Measurements from ENCODE around the gene NPC1.

DNA sequence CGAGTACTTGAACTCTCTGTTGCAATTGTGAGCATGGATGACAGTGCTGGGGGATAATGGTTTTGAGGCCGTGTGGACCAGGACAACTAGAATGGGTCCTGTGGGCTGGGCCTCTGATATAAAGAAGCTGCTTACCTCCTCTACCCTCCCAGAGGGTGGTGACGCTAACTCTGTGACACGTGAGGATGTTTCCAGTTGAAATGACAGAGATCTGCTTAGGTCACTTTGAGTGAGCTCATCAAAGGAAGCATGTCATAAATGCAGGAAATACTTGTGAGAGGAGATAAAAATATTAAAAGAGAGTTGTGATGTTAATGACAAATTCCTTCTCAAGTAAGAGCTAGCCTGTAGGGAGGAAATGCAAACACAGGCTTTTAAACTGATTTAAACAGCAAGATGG lies 66.6 kb downstream of the NPC1 start:
- TF ChIP-seq, protein P1, sequence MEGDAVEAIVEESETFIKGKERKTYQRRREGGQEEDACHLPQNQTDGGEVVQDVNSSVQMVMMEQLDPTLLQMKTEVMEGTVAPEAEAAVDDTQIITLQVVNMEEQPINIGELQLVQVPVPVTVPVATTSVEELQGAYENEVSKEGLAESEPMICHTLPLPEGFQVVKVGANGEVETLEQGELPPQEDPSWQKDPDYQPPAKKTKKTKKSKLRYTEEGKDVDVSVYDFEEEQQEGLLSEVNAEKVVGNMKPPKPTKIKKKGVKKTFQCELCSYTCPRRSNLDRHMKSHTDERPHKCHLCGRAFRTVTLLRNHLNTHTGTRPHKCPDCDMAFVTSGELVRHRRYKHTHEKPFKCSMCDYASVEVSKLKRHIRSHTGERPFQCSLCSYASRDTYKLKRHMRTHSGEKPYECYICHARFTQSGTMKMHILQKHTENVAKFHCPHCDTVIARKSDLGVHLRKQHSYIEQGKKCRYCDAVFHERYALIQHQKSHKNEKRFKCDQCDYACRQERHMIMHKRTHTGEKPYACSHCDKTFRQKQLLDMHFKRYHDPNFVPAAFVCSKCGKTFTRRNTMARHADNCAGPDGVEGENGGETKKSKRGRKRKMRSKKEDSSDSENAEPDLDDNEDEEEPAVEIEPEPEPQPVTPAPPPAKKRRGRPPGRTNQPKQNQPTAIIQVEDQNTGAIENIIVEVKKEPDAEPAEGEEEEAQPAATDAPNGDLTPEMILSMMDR (conservative IDR thresholded peaks at IDR 0.05 in 1 of 2, IDR thresholded peaks at IDR 0.05 in 1 of 2; ENCODE audit: low read depth in 1 of 2, low read length in 2 of 2): no peak
- TF ChIP-seq EZH2 (IDR thresholded peaks at IDR 0.05; ENCODE audit: low read length, missing control alignments): no peak

Measured in fibroblast of lung (primary cell).